ENCODE results near the gene NBEA.
"Not testable (repeated sequence)": the region's sequence is repeated elsewhere in the genome, so short reads cannot be mapped to it uniquely, and the experiment has no call there.

The NBEA gene, protein sequence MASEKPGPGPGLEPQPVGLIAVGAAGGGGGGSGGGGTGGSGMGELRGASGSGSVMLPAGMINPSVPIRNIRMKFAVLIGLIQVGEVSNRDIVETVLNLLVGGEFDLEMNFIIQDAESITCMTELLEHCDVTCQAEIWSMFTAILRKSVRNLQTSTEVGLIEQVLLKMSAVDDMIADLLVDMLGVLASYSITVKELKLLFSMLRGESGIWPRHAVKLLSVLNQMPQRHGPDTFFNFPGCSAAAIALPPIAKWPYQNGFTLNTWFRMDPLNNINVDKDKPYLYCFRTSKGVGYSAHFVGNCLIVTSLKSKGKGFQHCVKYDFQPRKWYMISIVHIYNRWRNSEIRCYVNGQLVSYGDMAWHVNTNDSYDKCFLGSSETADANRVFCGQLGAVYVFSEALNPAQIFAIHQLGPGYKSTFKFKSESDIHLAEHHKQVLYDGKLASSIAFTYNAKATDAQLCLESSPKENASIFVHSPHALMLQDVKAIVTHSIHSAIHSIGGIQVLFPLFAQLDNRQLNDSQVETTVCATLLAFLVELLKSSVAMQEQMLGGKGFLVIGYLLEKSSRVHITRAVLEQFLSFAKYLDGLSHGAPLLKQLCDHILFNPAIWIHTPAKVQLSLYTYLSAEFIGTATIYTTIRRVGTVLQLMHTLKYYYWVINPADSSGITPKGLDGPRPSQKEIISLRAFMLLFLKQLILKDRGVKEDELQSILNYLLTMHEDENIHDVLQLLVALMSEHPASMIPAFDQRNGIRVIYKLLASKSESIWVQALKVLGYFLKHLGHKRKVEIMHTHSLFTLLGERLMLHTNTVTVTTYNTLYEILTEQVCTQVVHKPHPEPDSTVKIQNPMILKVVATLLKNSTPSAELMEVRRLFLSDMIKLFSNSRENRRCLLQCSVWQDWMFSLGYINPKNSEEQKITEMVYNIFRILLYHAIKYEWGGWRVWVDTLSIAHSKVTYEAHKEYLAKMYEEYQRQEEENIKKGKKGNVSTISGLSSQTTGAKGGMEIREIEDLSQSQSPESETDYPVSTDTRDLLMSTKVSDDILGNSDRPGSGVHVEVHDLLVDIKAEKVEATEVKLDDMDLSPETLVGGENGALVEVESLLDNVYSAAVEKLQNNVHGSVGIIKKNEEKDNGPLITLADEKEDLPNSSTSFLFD (N-terminal part only)

GRCh38 chr13:34941835-34942731 lies at the start of gene NBEA:
Gene NBEA (plus strand): TSS chr13:34942270. CDS start chr13:34942821, 551 bp downstream.
- DNase-seq (ENCODE audit: low read depth in 2 of 2), result peak; percentile 56 to 62

DNA sequence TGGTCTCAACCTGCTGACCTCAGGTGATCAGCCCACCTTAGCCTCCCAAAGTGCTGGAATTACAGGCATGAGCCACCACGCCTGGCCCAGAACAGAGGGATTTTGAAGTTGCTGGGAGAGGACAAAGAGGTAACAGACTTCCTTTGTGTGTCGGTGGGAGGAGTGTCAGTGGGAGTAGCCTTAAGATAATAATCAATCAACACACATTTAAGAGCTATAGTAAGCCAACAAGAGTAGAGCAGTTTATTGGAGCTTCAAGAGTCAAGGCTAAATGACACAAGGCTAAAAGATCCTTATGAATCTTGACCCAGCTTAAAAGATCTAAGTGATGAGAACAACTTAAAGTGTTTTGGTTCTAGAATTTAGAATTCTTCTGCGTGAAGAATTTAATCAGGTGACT lies 47.3 kb upstream of the NBEA start:
- DNase-seq (ENCODE audit: low read depth in 2 of 2), result no peak

DNA sequence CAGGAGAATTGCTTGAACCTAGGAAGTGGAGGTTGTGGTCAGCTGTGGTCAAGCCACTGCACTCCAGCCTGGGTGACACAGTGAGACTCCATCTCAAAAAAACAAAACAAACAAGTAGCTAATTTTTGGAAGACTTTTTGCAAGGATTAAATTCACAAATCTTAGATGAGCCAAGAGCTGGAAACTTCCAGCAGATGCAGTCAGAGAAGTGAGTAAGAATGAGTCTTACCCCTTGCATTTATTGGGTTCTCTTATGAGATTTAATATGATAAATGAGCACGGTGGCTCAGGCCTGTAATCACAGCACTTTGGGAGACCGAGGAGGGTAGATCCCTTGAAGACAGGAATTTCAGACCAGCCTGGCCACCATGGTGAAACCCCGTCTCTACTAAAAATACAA lies 44.9 kb upstream of the NBEA start:
- no peak for DNase-seq (ENCODE audit: low read depth in 2 of 2)

- DNase-seq (ENCODE audit: low read depth in 2 of 2), result no peak
Measured at GRCh38 chr13:34899888-34900287, 42.2 kb upstream of the NBEA start.

DNA sequence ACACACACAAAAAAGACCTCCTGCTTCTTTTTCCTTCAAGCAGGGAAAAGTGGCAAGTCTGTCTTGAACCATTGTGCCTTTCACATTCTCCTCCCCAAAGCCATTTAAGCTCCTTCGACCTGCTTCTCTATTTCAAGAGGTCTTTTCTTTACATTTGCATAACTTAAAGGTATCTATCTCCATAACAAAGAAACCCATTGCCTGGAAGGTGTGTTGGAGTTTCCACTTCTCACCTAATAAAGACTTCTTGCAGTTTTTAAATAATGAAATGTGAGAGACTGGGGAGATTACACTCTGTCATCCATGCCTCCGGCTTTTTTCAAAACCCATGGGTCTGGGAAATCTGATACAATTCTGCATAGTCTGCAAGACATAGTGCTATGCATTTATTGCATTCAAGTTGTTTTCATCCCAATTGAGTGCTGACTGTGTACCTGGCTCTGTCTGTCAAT lies 41.8 kb upstream of the NBEA start:
- DNase-seq (ENCODE audit: low read depth in 2 of 2), result no peak

DNA sequence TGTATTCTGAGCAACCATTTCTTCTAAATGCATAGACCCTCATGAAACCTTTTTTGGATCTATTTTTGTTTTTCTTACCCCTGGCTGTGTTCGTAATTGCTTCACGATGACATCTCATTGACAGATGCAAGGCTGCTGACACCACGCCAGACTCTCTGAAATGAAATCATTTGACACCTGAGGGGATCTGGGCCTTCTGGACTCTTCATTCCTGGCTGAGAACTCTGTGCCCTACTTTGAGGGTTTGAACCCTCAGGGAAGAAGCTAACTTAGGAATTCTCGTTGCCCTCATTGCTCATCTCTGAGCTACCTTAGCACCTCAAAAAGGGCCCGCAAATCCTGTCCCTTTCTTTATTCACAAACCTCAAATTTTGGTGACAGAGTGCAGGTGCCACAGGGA lies 40.5 kb upstream of the NBEA start:
- no peak for DNase-seq (ENCODE audit: low read depth in 2 of 2)

DNA sequence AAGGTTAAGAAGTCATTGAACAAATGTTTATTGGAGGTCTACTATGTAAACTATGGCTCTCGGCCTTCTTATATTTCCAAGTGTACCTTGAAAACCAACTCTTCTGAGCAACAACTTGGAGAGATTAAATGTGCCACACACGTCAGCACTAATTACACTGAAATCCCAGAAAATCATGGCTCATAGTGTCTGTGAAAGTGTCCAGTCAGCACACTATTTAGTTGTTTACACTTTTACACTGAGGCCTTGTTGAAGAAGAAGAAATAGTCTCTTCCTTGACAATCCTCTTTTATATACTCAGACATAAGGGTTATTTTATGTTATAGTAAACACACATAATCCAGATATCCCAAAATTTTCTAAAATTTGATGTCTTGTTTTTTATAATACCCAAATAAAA lies 30.9 kb upstream of the NBEA start:
- DNase-seq (ENCODE audit: low read depth in 2 of 2), result no peak

DNA sequence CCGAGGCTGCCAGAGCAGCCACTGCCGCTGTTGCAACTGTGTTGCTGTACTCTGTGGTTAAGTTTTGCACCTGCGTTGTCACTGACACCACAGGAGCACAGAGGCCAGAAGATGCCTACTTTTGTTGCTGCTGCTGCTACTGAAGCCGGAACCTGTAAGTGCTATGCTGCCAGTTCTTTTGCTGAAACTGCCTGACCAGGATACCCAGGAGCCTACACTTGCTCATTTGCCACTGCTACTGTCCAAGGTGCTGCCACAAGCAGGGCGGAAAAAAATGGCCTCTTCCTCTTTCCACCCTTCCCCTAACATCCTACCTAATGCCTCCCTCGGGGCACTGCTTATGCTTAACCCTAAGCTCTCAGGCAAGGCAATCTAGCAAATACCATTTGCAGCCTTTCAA lies 29.0 kb upstream of the NBEA start:
- DNase-seq (ENCODE audit: low read depth in 2 of 2), result no peak

GRCh38 chr13:34914416-34914815 lies 27.7 kb upstream of the NBEA start:
- DNase-seq (ENCODE audit: low read depth in 2 of 2), result no peak

DNA sequence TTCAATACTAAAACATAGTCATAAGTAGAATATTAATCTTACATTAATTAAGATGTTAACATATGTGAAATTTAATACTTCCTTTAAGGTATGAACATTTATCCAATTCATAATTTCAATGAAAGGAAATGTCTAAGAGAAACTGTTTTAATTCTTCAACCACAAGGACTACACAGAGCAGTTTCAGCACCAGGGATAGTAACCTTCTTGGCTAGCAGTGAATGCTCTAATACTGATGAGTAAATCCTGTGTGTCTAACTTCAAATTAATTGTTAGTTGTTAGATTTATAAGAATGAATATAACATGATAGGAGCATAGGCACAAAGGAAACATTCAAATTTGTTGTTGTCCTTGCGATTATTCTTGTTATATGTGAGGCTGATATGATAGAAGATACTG lies 15.6 kb upstream of the NBEA start:
- DNase-seq (ENCODE audit: low read depth in 2 of 2), result no peak

DNA sequence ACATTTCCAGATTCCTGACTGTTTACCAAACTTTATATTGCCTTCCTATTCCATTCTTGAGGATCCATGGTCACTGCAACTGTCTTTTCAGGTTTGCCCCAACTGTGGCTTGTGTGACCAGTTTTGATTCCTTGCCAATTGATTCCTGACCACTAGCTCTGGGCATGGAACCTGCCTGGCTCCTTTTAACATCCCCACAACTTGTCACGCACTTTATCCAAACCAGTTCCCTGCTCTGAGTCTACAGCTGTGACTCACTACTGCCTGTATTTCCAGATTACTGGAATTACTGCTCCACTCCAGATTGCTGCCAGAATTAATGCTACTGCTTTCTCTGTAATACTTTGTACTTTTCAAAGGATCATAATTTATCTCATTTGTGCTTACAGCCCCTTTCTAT lies 13.4 kb upstream of the NBEA start:
- not testable (repeated sequence) for DNase-seq (ENCODE audit: low read depth in 2 of 2)

GRCh38 chr13:34931572-34931971 lies 10.5 kb upstream of the NBEA start:
- DNase-seq (ENCODE audit: low read depth in 2 of 2), result no peak

GRCh38 chr13:34933349-34933748 lies 8.7 kb upstream of the NBEA start:
- DNase-seq (ENCODE audit: low read depth in 2 of 2), result no peak

DNA sequence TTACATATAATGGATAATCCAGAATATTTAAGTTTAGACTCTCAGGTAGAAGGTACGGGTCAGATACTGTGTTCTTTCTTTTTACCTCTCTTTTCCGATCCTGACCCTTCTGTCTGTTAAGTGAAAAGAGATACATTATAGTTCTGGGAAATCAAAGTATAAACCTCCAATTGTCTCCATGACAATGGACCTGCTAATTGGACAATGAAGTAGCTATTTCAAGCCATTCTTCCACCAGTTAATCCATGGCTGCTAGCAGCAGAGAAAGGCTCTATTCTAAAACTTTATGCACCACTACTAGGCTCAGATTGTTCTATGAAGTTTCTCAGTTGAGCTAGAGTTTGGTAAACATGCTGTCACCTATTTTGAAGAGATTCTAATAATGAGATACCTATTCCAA lies 8.3 kb upstream of the NBEA start:
- no peak for DNase-seq (ENCODE audit: low read depth in 2 of 2)

DNA sequence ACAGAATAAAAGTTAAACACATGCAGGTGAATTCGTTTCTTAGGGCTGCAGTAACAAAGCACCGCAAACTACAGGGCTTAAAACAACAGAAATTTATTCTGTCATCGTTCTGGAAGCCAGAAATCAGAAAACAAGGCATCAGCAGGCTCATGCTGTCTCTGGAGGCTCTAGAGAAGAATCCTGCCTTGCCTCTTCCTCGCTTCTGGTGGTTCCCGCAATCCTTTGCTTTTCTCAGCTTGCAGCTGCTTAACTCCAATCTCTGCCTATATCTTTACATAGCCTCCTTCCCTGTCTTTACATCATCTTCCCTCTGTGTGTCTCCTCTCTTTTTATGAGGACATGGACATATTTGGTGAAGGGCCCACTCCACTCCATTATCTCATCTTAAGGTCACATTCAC lies 6.2 kb upstream of the NBEA start:
- DNase-seq (ENCODE audit: low read depth in 2 of 2), result no peak

DNA sequence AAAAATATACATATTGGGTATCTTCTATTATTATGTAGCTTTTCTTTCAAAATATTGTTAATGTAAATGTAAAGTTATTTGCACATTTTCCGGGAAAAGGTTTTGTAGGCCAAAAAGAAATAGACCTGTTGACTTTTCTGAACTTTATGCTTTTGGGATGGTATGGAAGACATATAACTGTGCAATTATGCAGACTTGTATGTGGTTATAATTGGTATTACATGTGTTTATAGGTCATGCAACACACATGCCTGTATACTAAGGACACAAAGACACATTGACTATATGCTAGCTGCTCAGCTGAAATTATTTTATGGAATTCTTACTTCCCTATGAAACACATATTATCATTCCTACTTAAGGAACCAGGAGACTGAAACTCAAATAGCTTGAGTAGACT lies 2.3 kb upstream of the NBEA start:
- no peak for DNase-seq (ENCODE audit: low read depth in 2 of 2)

DNA sequence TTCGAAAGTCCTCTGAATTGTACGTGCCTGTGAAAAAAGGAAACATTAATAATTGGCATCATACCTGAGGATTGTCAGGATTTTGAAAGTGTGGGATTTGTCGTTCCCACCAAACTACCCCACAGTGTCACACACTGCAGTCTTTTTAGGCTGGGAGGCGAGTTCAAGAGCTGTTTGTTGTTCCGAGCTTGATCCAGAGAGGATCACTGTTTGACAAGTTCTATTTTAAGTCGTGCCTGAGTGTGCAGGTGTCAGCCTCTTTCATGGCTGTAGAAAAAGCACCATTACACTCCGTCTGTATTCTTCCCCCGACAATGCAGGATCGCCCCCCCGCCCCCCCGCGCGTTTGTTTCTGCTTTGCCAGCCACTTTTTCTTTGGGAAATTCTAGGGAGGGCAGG lies 635 bp upstream of the NBEA start:
- no peak for DNase-seq (ENCODE audit: low read depth in 2 of 2)

DNA sequence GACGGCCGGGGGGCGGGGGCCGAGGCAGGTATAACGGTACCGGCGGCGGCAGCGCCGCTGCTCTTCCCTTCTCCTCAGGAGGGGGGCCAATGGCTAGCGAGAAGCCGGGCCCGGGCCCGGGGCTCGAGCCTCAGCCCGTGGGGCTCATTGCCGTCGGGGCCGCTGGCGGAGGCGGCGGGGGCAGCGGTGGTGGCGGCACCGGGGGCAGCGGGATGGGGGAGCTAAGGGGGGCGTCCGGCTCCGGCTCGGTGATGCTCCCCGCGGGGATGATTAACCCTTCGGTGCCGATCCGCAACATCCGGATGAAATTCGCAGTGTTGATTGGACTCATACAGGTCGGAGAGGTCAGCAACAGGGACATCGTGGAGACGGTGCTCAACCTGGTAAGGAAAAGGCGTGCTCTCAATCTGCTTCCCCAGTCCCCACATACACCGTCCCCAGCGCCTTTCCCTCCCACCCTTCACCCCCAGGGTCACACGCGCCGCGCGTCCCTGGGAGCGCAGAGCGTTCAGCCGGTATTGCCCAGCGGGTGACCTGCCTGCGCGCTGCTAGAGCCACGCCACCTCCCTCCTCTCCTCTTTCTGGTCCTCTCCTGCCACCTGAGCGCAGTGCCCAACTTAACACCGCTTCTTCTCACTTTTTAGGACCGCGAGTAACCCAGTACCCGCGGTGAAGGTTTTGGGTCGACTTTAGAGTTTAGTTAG lies 814 bp downstream of the NBEA start:
- peak in 1 of 2 donors; percentile 1 for DNase-seq (ENCODE audit: low read depth in 2 of 2)

DNA sequence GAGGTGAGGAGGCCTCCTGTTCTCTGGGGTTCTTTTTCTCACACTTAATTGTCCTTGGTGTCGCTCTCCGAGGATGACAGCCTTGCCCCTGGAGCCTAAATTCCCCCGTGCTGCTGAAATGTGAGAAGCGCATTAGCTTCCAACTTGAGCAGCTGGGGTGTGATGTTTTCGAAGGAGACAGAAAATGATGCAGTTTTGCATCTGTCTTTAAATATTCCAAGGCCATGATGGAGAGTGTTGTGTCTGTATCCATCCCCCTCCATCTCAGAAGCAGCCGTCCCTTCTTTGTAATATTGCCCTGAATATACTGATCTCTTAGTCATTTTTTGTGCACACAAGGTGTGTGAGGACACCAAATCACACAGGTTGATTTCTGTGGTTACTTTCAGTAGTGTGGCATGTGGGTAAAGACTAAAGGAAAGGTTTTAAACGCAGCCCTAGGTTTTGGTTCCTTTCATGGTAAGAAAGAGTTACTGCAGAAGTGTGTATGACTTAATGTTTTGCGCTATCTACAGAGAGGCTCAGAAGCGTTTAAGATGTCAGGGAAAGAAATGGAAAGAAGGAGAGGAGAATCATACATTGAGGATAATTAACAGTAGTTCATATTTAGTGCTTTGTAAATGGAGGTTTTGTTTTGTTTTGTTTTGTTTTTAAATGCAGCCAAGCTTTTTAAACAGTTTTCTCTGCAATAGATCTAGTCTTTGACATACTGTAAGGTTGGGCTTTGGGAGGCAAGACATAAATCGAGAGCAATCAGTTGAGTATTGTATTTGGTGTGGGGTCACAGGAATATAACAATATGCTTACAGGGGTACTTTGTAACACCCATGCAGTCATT lies 1.6 kb downstream of the NBEA start:
- DNase-seq (ENCODE audit: low read depth in 2 of 2), result no peak

DNA sequence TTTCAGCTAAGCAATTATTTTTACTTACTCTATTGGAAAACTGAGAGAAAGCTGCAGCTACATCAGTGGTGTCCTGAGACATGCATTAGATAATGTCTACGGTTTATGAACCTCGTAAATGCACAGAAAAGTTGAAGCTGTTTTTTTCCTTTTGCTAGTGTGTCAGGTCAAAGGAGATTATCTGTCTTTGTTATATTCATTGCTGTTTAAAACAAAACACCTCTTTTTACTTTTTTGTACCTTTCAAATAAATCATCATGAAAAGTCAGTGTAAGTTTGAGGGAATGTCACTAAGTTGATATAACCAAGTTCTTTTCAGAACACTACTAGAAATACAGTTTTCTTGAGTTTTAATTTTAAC lies 2.2 kb downstream of the NBEA start:
- DNase-seq (ENCODE audit: low read depth in 2 of 2), result no peak
